Esophagus (tissue), 2 donors: Measurements from ENCODE around the gene NTHL1. TPM values are rescaled to one million over a fixed set of nuclear protein-coding genes. Genes with fewer than 3 reads are reported as not detected.
A peak's percentile ranks its signal among the peaks of the same experiment; 100 is the strongest.

Experiments used
- H3K27ac ChIP-seq, 2 donors: one replicate each; pipeline ENCODE4 v1.5.1; 2013; ENCODE audit warnings: low read depth in 2 of 2, mild to moderate bottlenecking in 2 of 2, inconsistent platforms in 1 of 2, low read length in 1 of 2, moderate library complexity in 1 of 2
- H3K27me3 ChIP-seq, 2 donors: one replicate each; pipeline ENCODE4 v1.6.1; 2013; ENCODE audit warnings: low read length in 2 of 2, control low read depth in 1 of 2, mild to moderate bottlenecking in 1 of 2; ENCODE audit not compliant: insufficient read depth in 2 of 2, control insufficient read depth in 1 of 2
- H3K36me3 ChIP-seq, 2 donors: one replicate each; pipeline ENCODE4 v1.6.1; 2013; ENCODE audit warnings: low read length in 1 of 2; ENCODE audit not compliant: control insufficient read depth in 2 of 2, insufficient read depth in 2 of 2
- H3K4me1 ChIP-seq, 2 donors: one replicate each; pipeline ENCODE4 v1.6.1; 2013; ENCODE audit warnings: low read length in 1 of 2; ENCODE audit not compliant: control insufficient read depth in 2 of 2, insufficient read depth in 2 of 2
- H3K4me3 ChIP-seq, 2 donors: one replicate each; pipeline ENCODE4 v1.5.1; 2013; ENCODE audit warnings: low read length in 2 of 2, mild to moderate bottlenecking in 2 of 2, low read depth in 1 of 2, moderate library complexity in 1 of 2
- H3K9me3 ChIP-seq, 2 donors: one replicate each; pipeline ENCODE4 v1.6.1; 2013; ENCODE audit warnings: mild to moderate bottlenecking in 2 of 2, low read depth in 1 of 2, low read length in 1 of 2, moderate library complexity in 1 of 2; ENCODE audit not compliant: control insufficient read depth in 2 of 2, insufficient read depth in 1 of 2
- WGBS, 2 donors: extraction: QIAGEN DNeasy Blood & Tissue Kit; methylation state at CpG; one replicate each; pipeline ENCODE4 v1.1.7; 2013; 5-methylcytosine and 5-hydroxymethylcytosine counted together
- polyA plus RNA-seq, 2 donors: library from polyadenylated mRNA; stranded (reverse); fragments of 200-250 nt; gene quantifications; one replicate each; pipeline ENCODE4 v1.2.3, GENCODE V29; 2013
- donor health status: healthy with polysubstance abuse.
- donor health status: Bipolar disorder and iron deficiency.

Gene NTHL1
- polyA plus RNA-seq, 2 donors = 15.1 to 16.2 TPM

DNA sequence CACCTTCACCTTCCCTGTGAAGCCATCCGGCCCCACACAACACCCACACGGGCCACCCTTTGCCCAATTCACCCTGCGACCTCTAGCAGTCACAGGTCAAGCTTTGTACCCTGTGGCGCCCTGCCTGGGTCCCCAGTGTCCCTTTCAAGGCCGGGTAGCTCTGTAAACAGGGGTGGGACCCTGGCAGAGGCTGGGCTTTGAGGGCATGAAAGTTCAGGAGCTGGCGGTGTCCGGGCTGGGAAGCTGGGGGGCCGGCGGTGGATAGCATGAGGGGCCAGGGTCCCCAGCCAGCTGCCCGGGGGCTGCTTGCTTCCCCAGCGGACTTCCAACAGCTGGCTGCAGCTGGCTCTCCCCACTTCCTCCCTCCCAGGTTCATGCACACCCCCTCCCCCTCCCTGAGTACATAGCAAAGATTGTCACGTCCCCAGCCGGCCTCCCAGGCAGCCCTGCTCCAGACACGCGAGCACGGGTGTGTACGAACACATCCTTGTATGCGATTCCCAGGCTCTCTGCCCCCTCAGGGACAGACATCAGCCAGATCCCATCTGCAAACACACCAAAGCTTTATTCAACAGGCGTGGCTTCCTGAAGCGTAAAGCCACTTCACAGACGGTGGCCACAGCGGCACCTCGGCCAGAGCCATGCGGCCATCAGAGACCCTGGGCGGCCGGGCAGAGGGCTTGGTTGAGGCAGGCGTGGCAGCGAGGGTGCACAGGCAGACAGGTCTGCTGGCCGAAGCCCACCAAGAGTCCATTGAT is 8.2 kb downstream of the NTHL1 start:
- Histone ChIP-seq H3K36me3 (peaks cover 0 to 7% of the 10 kb centered on the region in 2 donors), H3K4me1 (peaks cover 7 to 46% of the 10 kb centered on the region in 2 donors), H3K27me3 (no peaks in the 10 kb centered on the region), H3K4me3 (no peak overlapping the region), H3K9me3 (no peaks in the 10 kb centered on the region), H3K27ac (peak overlapping the region; percentile 82 to 86)
- 56 to 57% methylated on average over 29 of the region's 29 CpGs for WGBS, 2 donors

DNA sequence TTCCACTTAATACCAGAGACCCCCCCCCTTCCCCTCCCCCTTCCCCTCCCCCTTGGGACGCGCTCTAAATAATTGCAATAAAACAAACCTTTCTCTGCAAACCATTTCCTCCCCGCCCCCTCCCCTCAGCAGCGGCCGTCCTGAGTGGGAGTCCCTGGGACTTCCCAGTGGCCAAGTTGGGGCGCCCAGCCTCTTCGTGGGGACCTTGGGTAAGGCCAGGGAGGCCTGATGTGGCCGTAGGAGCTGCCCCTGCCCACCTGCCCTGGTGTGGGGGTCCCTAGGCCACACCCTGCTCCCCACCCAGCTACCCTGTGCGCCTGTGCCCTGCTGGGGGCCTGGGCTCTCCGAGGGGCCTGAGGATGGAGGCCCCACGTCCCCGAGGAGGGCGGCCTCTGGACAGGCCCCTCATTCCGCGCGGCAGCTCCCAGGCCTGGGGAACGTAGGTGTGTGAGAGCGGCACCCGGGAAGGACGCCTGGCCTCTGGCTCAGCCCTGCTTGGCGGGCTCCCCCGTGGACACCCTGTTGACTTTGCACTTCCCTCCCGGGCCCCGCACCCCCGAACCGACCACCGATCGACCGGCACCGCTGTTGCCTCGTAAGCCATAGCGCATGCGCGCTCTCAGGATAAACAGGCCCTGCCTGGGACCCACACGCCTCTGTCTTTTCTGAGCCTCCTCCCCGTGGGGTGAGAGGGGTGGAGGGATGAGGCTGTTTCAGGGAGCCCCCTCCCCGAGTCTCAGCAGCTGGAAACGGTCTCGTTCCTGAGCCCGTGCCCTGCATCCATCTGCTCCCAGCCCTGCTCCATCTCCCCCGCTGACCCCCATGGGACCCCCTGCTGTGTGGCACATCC is 9.0 kb downstream of the NTHL1 start:
- H3K36me3 ChIP-seq = peaks cover 0 to 7% of the 10 kb centered on the region in 2 donors
- peak overlapping the region; percentile 76 to 86 for H3K27ac ChIP-seq
- H3K4me3 ChIP-seq = no peak overlapping the region
- WGBS, 2 donors = 66 to 67% methylated on average over 32 to 41 of the region's 41 CpGs
- H3K4me1 ChIP-seq = peaks cover 7 to 39% of the 10 kb centered on the region in 2 donors
- H3K9me3 ChIP-seq = no peaks in the 10 kb centered on the region
- H3K27me3 ChIP-seq = no peaks in the 10 kb centered on the region

DNA sequence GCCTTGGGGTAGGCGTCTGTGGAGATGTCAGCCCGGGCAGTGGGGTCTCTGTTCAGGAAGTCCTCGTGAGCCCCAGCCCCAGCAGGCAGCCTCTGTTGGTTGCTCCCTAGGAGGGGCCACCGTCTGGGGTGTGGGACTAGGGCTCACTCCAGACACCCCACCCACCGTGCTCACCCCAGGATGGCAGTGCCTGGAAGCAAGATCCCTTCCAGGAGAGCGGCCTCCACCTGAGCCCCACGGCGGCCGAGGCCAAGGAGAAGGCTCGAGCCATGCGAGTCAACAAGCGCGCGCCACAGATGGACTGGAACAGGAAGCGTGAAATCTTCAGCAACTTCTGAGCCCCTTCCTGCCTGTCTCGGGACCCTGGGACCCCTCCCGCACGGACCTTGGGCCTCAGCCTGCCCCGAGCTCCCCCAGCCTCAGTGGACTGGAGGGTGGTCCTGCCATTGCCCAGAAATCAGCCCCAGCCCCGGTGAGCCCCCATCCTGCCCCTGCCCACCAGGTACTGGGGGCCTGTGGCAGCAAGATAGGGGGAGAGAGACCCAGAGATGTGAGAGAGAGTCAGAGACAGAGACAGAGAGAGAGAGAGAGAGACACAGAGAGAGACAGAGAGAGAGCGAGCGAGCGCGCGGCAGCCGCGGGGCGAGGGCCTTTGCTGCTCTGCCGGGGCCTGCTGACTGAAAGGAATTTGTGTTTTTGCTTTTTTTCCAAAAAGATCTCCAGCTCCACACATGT is 9.8 kb downstream of the NTHL1 start:
- H3K27ac ChIP-seq = peak overlapping the region; percentile 5 to 27
- peaks cover 0 to 7% of the 10 kb centered on the region in 2 donors for H3K36me3 ChIP-seq
- no peak overlapping the region for H3K4me3 ChIP-seq
- H3K4me1 ChIP-seq = peaks cover 7 to 33% of the 10 kb centered on the region in 2 donors
- 80 to 82% methylated on average over 29 of the region's 29 CpGs for WGBS, 2 donors
- no peaks in the 10 kb centered on the region for H3K9me3 ChIP-seq
- H3K27me3 ChIP-seq = no peaks in the 10 kb centered on the region

DNA sequence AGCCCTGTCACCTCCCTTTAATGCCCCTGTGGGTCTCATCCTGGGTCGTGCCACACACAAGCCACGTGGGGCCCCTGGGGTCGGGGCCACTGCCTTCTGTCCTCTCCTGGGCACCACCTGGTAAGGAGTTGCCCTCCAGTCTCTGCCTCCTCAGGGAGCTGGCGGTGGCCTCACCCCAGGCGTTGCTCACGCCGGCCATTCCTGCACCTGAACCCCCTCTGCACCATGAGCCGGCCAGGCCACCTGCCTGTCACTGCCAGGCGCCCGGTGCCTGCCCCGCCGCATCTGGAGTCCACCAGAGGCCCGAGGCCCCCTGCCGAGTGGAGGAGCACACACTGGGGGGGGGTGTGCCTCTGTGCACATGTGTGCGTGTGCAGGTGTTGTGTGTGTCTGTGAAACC is 10.5 kb downstream of the NTHL1 start:
- H3K4me1 ChIP-seq = peaks cover 7 to 30% of the 10 kb centered on the region in 2 donors
- 88 to 90% methylated on average over 15 of the region's 15 CpGs for whole genome bisulfite sequencing, 2 donors
- peaks cover 0 to 7% of the 10 kb centered on the region in 2 donors for H3K36me3 ChIP-seq
- no peaks in the 10 kb centered on the region for H3K27me3 ChIP-seq
- H3K4me3 ChIP-seq = no peak overlapping the region
- peak overlapping the region in 1 of 2 donors; percentile 78 for H3K27ac ChIP-seq
- no peaks in the 10 kb centered on the region for H3K9me3 ChIP-seq

DNA sequence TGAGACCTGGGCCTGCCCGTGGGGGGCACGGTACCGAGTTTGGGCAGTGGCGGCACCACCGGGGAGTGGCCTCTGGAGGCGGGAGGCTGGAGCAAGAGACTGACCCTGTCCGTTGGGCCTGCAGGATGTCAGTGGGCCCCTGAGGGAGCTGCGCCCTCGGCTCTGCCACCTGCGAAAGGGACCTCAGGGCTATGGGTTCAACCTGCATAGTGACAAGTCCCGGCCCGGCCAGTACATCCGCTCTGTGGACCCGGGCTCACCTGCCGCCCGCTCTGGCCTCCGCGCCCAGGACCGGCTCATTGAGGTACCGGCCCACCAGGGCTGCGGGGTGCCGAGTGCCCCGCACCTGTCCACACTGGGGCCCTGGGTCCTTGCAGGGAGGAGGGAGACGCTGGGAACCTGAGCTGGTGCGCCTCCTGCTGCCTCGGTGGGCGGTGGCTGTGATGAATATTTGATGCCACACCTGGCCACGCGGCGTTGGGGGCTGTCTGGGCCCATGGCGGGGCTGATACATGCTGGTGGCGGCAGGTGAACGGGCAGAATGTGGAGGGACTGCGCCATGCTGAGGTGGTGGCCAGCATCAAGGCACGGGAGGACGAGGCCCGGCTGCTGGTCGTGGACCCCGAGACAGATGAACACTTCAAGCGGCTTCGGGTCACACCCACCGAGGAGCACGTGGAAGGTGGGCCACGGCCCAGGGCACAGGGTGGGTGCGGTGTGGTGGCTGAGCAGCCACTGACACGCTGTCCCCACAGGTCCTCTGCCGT is 11.3 kb downstream of the NTHL1 start:
- 82 to 84% methylated on average over 47 of the region's 47 CpGs for WGBS, 2 donors
- H3K27ac ChIP-seq = peak overlapping the region; percentile 78 to 79
- H3K4me3 ChIP-seq = no peak overlapping the region

DNA sequence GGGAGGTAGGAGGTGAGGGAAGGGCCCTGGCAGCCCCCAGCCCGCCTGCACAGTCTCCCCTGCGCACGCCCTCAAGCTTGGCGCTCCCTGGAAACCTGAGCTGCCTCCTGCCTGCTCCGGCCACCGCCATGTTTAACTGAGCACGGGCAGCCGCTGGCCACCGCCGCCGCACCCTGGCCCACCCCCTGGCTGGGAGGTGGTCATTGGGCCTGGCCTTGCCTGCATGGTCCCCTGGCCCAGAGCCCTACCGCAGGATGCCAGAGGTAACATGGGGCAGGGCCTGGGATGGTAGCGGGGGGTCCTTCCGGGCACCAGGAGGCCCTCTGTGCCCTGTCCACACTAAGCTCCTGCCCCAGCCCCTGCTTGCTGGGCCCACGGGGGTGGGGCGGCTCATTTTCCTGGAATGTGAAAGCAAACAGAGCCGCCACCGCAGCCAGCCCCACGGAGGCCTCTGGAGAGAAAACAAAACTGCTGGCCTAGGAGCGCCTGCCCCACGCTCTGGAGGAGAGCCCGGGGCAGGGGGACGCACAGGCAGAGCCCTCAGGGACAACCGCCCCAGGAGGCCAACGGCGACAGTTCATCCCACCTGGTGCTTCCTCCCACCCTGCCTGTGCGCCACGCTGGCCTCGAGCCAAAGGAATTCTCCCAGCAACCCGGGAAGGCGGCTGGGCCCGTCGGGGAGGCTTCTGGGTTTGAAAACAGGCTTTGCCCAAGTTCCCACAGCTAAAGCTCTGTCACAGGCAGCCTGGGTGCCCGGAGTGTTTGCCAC is 12.0 kb downstream of the NTHL1 start:
- WGBS, 2 donors = 44% methylated on average over 32 to 34 of the region's 34 CpGs
- H3K4me1 ChIP-seq = peaks cover 7 to 23% of the 10 kb centered on the region in 2 donors
- peak overlapping the region in 1 of 2 donors; percentile 0 for H3K4me3 ChIP-seq
- H3K27ac ChIP-seq = peak overlapping the region; percentile 78 to 79
- H3K9me3 ChIP-seq = no peaks in the 10 kb centered on the region
- peaks cover 0 to 7% of the 10 kb centered on the region in 2 donors for H3K36me3 ChIP-seq
- no peaks in the 10 kb centered on the region for H3K27me3 ChIP-seq

More for the DNA sequence above, 11.3 kb downstream of the NTHL1 start:
- no peaks in the 10 kb centered on the region for H3K9me3 ChIP-seq
- H3K4me1 ChIP-seq = peaks cover 7 to 27% of the 10 kb centered on the region in 2 donors
- H3K36me3 ChIP-seq = peaks cover 0 to 7% of the 10 kb centered on the region in 2 donors
- H3K27me3 ChIP-seq = no peaks in the 10 kb centered on the region

DNA sequence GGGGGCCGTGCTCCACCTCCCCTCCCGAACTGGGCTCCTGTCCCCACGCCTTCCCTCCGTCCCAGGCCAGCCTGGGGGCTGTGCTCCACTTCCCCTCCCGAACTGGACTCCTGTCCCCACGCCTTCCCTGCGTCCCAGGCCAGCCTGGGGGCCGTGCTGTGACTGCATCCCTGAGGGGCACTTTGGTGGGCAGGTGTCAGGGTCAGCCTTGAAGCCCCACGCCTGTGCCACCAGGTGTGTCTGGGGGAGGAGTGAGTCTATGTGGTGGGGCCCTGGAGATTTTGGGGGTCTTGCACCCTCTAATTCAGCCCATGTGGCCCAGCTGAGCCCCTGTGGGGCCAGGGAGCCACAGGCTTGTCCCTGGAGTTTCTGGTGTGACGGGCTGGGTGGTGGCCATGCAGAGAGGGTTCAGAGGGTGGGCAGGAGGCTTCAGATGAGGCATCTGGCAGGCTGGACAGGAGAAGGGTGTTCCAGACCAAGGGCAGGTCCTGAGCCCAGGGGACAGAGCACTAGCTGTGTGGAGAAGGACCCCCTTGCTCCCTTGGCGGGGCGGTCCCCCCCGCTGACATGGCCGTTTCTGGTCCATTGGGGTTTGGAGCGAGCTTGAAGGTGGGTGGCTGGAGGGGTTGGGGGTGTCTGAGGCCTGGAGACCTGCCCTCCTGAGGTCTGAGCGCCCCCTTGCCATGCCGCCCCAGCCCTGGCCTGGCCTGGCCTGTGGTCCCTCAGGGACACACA is 12.8 kb downstream of the NTHL1 start:
- WGBS, 2 donors = 77 to 85% methylated on average over 15 to 17 of the region's 17 CpGs
- Histone ChIP-seq H3K27me3 (no peaks in the 10 kb centered on the region), H3K36me3 (peaks cover 0 to 7% of the 10 kb centered on the region in 2 donors), H3K4me1 (peaks cover 5 to 17% of the 10 kb centered on the region in 2 donors), H3K9me3 (no peaks in the 10 kb centered on the region), H3K4me3 (no peak overlapping the region), H3K27ac (peak overlapping the region; percentile 78 to 79)
